Stimulated activated CD4-positive, alpha-beta T cell treated with anti-CD3 and anti-CD28 coated beads, Interleukin-12 subunit alpha, Interleukin-12 subunit beta, amount 100 ng/mL, for 4 hours (primary cell): ENCODE data around the gene LITAF.
A peak's percentile ranks its signal among the peaks of the same experiment; 100 is the strongest.
"Not testable (repeated sequence)": the region's sequence is repeated elsewhere in the genome, so short reads cannot be mapped to it uniquely, and the experiment has no call there.

ENCODE experiments used
- DNase-seq: peaks from one replicate; pipeline ENCODE4 v3.0.0-alpha.2; 2020

LITAF gene

GRCh38 chr16:11597235-11598095 is 10.7 kb upstream of the LITAF start:
- DNase-seq: no peak

- no peak for DNase-seq
Measured at GRCh38 chr16:11596572-11597226, 10.0 kb upstream of the LITAF start.

DNA sequence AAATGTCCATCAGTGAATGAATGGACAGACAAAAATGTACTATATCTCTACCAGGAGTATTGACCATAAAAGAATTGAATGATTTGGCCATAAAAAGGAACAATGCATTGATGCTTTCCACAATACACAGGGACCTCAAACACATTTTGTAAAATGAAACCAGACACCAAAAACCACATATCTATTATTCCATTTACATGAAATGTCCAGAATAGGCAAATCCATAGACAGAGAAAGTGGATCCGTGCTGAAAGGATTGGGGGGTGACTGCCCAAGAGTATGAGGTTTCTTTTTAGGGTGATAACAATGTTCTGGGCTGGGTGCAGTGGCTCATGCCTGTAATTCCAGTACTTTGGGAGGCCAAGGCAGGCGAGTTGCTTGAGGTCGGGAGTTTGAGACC is 6.9 kb upstream of the LITAF start:
- DNase-seq: no peak

- not testable (repeated sequence) for DNase-seq
Measured at GRCh38 chr16:11593076-11593475, 6.4 kb upstream of the LITAF start.

- not testable (repeated sequence) for DNase-seq
Measured at GRCh38 chr16:11591630-11592029, 4.9 kb upstream of the LITAF start.

- DNase-seq: no peak
Measured at GRCh38 chr16:11589198-11589550, 2.5 kb upstream of the LITAF start.

DNA sequence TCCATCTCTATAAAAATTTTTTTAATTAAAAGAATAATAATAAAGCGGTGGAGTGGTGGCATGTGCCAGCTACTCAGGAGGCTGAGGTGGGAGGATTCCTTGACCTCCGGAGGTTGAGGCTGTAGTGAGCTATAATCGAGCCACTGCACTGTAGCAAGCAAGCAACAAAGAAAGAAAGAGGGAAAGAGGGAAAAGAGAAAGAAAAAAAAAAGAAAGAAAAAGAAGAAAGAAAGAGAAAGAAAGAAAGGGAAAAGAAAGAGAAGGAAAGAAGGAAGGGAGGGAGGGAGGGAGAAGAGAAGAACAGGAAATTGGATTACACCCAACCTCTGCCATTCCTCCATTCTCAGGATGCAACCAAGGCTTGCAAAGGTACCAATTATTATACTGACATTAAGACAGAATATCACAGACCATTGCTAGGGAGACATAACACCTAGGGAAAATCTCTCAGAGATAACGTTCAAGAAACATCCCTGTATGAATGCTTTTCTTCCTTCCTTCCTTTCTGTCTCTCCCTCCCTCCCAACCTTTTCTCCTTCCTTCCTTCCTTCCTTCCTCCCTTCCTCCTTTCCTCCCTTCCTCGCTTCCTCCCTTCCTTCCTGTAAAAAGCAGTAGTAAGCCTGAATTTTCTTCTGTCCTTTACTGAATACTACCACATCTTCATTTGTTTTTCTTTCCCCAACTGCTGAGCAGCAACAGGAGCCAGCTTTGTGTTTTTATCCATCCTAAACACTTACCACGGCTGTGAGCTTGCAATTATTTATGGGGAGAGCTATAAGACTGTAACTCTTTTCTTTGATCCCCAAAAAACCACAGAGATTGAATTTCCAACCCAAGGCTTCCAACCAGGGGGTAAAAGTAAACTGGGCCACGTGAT is 1.8 kb upstream of the LITAF start:
- DNase-seq: no peak

- no peak for DNase-seq
Measured at GRCh38 chr16:11587643-11588247, 1.0 kb upstream of the LITAF start.

DNA sequence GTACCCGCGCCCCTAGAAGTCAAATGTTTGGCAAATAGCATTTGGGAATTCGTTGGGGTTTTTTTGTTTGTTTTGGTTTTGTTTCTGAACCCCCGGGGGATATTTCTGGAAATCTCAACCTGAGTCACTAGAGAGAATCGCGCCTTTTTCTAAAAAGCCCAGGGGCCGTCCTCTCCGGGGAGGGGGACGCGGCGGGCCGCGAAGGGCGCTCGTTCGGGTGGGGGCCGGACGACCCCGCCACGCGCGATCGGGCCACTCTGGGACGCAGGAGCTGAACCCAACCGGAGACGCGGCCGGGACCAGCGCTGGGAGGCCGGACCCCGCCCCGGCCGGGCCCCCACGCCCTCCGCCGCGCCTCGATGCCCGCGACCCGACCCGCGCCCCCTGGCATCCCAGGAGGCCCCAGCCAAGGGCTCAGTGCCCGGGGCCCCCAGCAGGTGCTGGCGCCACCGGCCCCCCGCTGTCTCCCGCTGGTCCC is 302 bp downstream of the LITAF start:
- DNase-seq: no peak

DNA sequence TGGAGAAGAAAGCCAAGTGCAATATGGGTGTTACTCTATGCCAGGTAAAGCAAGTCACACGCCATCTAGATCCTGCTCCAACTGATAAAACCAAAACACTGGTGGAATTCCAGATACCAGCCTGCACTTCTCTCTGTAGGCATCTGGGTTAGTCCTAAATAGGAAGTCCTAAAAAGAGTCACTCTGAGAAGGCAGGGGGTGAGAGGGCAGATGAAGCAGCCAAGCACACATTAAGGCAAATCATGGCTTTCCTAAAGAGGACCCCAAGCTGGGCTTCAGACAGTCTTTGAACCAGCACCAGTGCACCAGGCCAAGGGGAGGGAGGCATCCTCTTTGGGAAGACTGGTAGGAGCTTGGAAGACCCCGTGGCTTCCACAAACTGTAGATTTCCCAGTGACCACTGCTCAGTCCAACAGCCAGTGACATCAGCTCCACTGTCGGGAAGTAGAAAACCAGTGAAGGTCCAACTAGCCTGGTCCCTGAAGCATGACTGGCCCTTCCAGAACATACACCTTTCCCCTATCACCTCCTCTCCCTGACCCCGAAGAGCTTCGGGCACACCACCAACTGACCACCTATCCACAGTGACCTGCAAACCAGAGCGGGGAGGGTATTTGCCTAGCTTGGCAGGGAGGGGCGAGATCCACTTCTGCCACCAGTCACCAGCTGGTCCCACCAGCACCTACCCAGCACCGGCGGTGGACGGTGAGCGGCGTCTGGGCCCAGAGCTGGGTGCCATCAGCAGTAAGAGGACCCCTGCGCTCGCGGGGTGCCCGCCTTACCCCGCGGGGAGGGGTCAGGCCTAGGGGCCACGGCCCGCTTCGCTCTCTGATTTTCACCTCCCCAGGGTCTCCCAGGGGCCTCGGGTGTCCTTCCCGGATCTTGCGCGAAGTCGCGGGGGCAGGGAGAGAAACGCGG is 1.0 kb downstream of the LITAF start:
- DNase-seq: peak; percentile 11

DNA sequence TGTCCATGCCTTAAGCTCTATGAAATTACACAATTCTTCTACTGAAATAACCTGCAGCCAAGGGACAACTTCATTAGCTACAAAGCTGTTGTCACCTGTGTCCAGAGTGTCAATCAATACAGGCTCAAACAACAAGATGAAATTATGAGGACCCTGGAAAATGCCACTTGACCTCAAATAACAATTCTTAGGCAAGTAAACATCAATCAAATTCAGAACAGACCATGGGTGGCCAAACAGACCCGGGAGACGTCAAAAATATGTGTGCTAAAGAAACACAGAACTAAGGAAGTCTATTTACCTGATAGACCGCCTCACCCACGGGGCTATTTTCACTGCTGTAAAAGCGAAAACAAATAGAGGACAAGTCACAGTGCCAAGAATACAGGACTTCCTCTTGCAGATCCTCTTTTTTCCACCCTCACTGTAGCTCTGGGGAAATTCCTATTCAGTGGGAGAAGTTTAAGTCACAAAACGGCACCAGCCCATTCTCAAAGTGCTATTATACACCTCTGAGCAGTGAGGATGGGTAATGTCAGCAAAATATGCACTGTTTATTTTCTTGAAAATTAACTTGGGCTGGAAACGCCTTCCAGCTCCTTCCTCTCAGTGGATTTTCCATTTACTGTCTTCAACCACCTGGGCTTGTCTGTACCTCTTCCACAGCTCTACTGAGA is 2.7 kb downstream of the LITAF start:
- DNase-seq: no peak

DNA sequence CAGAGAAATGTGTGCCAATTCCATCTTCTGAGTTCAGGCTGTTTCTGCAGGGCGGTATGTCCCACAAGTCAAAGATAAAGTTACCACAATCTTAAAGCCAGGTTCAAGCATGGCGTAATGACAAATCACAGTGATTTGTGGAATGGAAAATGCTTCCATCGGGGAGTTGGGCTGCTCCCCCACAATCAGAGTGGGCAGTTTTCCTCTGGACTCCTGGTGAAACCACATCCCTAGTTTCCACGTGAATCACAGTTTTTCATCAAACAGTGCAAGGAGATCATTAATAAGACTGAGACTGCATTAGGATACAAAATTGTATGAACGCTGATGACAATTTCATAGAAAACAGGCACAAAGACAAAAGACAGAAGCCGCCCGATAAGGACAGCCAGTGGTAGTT is 3.6 kb downstream of the LITAF start:
- no peak for DNase-seq

GRCh38 chr16:11582157-11582814 is 4.4 kb downstream of the LITAF start:
- no peak for DNase-seq

DNA sequence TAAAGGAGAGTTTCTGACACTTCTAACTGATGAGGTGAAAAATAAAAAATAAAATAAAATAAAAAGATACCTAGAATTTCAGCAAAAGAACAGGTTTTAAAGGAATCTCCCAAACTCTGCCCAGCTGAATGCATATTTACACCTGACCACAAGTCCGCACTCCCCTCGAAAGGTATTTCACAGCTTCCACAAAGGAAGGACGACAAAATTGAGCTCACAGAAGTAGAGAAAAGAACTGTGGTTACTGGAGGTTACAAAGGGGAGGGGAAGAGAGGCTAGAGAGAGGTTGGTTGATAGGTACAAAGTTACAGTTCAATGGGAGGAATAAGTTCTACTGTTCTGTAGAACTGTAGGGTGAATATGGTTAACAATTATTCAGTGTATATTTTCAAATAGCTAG is 5.0 kb downstream of the LITAF start:
- DNase-seq: no peak

- DNase-seq: no peak
Measured at GRCh38 chr16:11580451-11581086, 6.2 kb downstream of the LITAF start.

GRCh38 chr16:11577290-11577660 is 9.4 kb downstream of the LITAF start:
- DNase-seq: not testable (repeated sequence)

DNA sequence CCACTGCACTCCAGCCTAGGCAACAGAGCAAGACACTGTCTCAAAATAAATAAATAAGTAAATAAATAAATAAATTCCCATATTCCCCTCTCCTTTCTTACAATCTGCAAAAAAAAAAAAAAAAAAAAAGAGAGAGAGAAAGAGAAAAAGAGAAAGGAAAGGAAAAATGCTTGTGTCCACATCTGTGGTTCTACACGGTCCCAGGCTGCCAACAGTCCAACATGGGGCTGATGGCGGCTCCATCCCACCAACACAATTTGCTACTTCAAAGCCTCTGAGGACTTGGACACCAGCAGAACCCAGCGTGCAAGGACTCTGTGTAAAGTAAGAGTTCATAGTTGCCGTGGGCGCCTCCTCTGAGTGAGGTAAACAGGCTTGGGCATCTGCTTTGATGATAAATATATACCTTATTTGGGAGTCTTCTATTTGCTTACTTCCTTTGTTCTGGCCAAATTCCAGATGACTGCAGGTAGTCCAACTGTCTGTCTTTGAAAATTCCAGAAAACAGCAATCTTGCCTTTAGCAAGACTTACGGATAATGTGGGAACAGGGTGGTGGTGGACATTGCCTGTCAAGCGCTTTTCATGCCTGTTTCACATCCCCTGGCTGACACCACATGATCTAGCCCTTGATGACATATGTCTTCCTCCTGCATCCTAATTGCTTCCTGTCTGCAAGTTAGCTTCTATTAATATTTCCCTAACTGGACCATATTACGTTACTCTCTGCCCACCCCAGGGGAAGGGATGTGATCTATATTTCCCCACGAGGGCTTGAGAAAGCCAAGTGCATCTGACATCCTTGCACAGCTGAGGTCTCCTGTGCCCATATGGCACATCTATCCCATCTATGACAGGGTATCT is 10.1 kb downstream of the LITAF start:
- DNase-seq: no peak

GRCh38 chr16:11575223-11575589 is 11.5 kb downstream of the LITAF start:
- no peak for DNase-seq

- DNase-seq: no peak
Measured at GRCh38 chr16:11572301-11572995, 14.3 kb downstream of the LITAF start.
